HCT116 (cell line): ENCODE measurements around the gene PROK2. TPM values are rescaled to one million over a fixed set of nuclear protein-coding genes. Genes with fewer than 3 reads are reported as not detected.

Experiments used
- ATAC-seq: fragments of 200-7000 bp; cut with Tn5 transposase; 2 replicates; pipeline ENCODE4 v1.9.1; 2020; ENCODE audit warnings: mild to moderate bottlenecking, moderate library complexity
- BruUV-seq: library from RNA; stranded (reverse); fragments of 400-500 nt; replicated peaks from 2 replicates; lab custom pipeline; 2021; lab: Mats Ljungman, UMichigan
- CTCF ChIA-PET: fragments of 300-600 bp; sonication (Branson Sonifier 250); formaldehyde crosslinking; loops from one replicate; lab custom pipeline; 2021; ENCODE audit warnings: antibody characterized with exemption; lab: Charles Lee
- POLR2A ChIA-PET: fragments of 300-600, 350-600 bp; sonication (Branson Sonifier 250); formaldehyde crosslinking; loops from one replicate; lab custom pipeline; 2021; ENCODE audit warnings: antibody characterized with exemption; lab: Charles Lee
- RAD21 ChIA-PET, 2 experiments: fragments of 300-600 bp; sonication (Branson Sonifier 250); formaldehyde crosslinking; loops; one replicate each; lab custom pipeline; 2023; ENCODE audit warnings: low total read pairs in 2 of 2; ENCODE audit not compliant: uncharacterized antibody in 2 of 2, unreplicated experiment in 2 of 2, low non-redundant PET in 1 of 2; lab: Charles Lee
- DNase-seq: peaks from one replicate; pipeline ENCODE4 v3.0.0-alpha.2; 2010; ENCODE audit warnings: low read depth, low spot score
- H2AFZ ChIP-seq: fragments of 200-600 bp; shearing (Covaris generic), sonication (generic); 2 replicates; pipeline ENCODE4 v1.6.1; 2017; ENCODE audit warnings: low read depth, mixed run types, mixed read lengths, antibody characterized with exemption, low read length; ENCODE audit not compliant: poor library complexity, severe bottlenecking
- H3K27ac ChIP-seq: 2 replicates; pipeline ENCODE4 v1.5.1; 2012; ENCODE audit warnings: low read depth, low read length
- H3K27me3 ChIP-seq: fragments of 200-600 bp; sonication (generic); 2 replicates; pipeline ENCODE4 v1.6.1; 2016; ENCODE audit warnings: mixed run types, low read length, mixed read lengths; ENCODE audit not compliant: insufficient read depth
- H3K36me3 ChIP-seq, 2 experiments: fragments of 200-500 bp in 1 of 2; fragments of 200-600 bp in 1 of 2; sonication (Bioruptor generic) in 1 of 2; sonication (generic) in 1 of 2; 2 replicates each; pipeline versions ENCODE4 v1.5.1 to v1.6.1; 2014 to 2016; ENCODE audit warnings: low read length in 2 of 2, inconsistent platforms in 1 of 2, mixed read lengths in 1 of 2, mixed run types in 1 of 2; ENCODE audit not compliant: insufficient read depth in 2 of 2, control insufficient read depth in 1 of 2
- H3K4me1 ChIP-seq, 2 experiments: fragments of 200-600 bp in 1 of 2; sonication (generic) in 1 of 2; 2 replicates each; pipeline versions ENCODE4 v1.5.1 to v1.6.1; 2012 to 2017; ENCODE audit warnings: low read length in 2 of 2, inconsistent platforms in 1 of 2, mild to moderate bottlenecking in 1 of 2, mixed read lengths in 1 of 2, mixed run types in 1 of 2, moderate library complexity in 1 of 2; ENCODE audit not compliant: insufficient read depth in 2 of 2, control insufficient read depth in 1 of 2
- H3K4me2 ChIP-seq: fragments of 200-600 bp; sonication (generic); 2 replicates; pipeline ENCODE4 v1.6.1; 2017; ENCODE audit warnings: mixed run types, low read length, mixed read lengths
- H3K4me3 ChIP-seq, 2 experiments: fragments of 200-600 bp in 1 of 2; sonication (generic) in 1 of 2; replicated peaks in 1 of 2; 2 replicates each; pipeline ENCODE4 v1.5.1; 2011 to 2016; ENCODE audit warnings: low read length in 2 of 2, control low read depth in 1 of 2, low read depth in 1 of 2, mild to moderate bottlenecking in 1 of 2, mixed read lengths in 1 of 2, mixed run types in 1 of 2
- H3K79me2 ChIP-seq: fragments of 200-600 bp; sonication (generic); 2 replicates; pipeline ENCODE4 v1.6.1; 2017; ENCODE audit warnings: mild to moderate bottlenecking, mixed run types, low read length, moderate library complexity, mixed read lengths; ENCODE audit not compliant: insufficient read depth
- H3K9ac ChIP-seq: fragments of 200-600 bp; sonication (generic); 2 replicates; pipeline ENCODE4 v1.6.1; 2016; ENCODE audit warnings: low read length, mixed read lengths
- H3K9me2 ChIP-seq: fragments of 200-600 bp; sonication (generic), shearing (Covaris generic); 2 replicates; pipeline ENCODE4 v1.6.1; 2017; ENCODE audit warnings: mixed run types, mild to moderate bottlenecking, moderate library complexity; ENCODE audit not compliant: insufficient read depth
- H3K9me3 ChIP-seq, 2 experiments: fragments of 200-500 bp in 1 of 2; fragments of 200-600 bp in 1 of 2; sonication (Bioruptor generic) in 1 of 2; sonication (generic) in 1 of 2; 2 replicates each; pipeline ENCODE4 v1.6.1; 2014 to 2017; ENCODE audit warnings: low read length in 2 of 2, mixed read lengths in 2 of 2, inconsistent platforms in 1 of 2, low read depth in 1 of 2, mild to moderate bottlenecking in 1 of 2, mixed run types in 1 of 2, moderate library complexity in 1 of 2; ENCODE audit not compliant: control insufficient read depth in 1 of 2, insufficient read depth in 1 of 2
- H4K20me1 ChIP-seq: fragments of 200-600 bp; sonication (generic), shearing (Covaris generic); 2 replicates; pipeline ENCODE4 v1.6.1; 2017; ENCODE audit warnings: mixed run types, mild to moderate bottlenecking, moderate library complexity; ENCODE audit not compliant: insufficient read depth
- ATF3 ChIP-seq: IDR thresholded peaks from 2 replicates; pipeline ENCODE4 v1.6.1; 2012
- CBX3 ChIP-seq: IDR thresholded peaks from 2 replicates; pipeline ENCODE4 v1.6.1; 2012; ENCODE audit warnings: low read depth
- CEBPB ChIP-seq: IDR thresholded peaks from 2 replicates; pipeline ENCODE4 v1.6.1; 2012; ENCODE audit warnings: low read depth
- EGR1 ChIP-seq: IDR thresholded peaks from 2 replicates; pipeline ENCODE4 v1.6.1; 2012; ENCODE audit warnings: low read depth
- EZH2 ChIP-seq: fragments of 200-600 bp; sonication (generic); IDR thresholded peaks from 2 replicates; pipeline ENCODE4 v1.6.1; 2017; ENCODE audit warnings: antibody characterized with exemption, mixed run types
- EZH2phosphoT487 ChIP-seq: fragments of 200-600 bp; IDR thresholded peaks from 2 replicates; pipeline ENCODE4 v1.6.1; 2018; ENCODE audit warnings: antibody characterized with exemption, borderline replicate concordance
- FOSL1 ChIP-seq: IDR thresholded peaks from 2 replicates; pipeline ENCODE4 v1.6.1; 2012; ENCODE audit warnings: low read depth
- MAX ChIP-seq: IDR thresholded peaks from 2 replicates; pipeline ENCODE4 v1.6.1; 2012
- POLR2A ChIP-seq: IDR thresholded peaks from 2 replicates; pipeline ENCODE4 v1.7.0; 2011; ENCODE audit warnings: borderline replicate concordance; ENCODE audit not compliant: insufficient read depth, insufficient read length; ENCODE audit errors: extremely low read depth
- POLR2AphosphoS5 ChIP-seq: IDR thresholded peaks from 2 replicates; pipeline ENCODE4 v1.6.1; 2011; ENCODE audit warnings: mild to moderate bottlenecking, low read depth, low read length, moderate library complexity
- REST ChIP-seq: IDR thresholded peaks from 2 replicates; pipeline ENCODE4 v1.6.1; 2012; ENCODE audit warnings: low read depth
- SP1 ChIP-seq: IDR thresholded peaks from 2 replicates; pipeline ENCODE4 v1.6.1; 2012; ENCODE audit warnings: low read depth
- TCF7L2 ChIP-seq: IDR thresholded peaks from 2 replicates; pipeline ENCODE4 v1.7.0; 2011; ENCODE audit warnings: borderline replicate concordance, inconsistent platforms; ENCODE audit not compliant: insufficient read depth, insufficient read length; ENCODE audit errors: extremely low read depth
- ZBTB33 ChIP-seq: IDR thresholded peaks from 2 replicates; pipeline ENCODE4 v1.6.1; 2011; ENCODE audit warnings: mild to moderate bottlenecking, low read length, moderate library complexity; ENCODE audit not compliant: insufficient replicate concordance; ENCODE audit errors: extremely low read depth
- intact Hi-C: fragments of 100-400 bp; cut with micrococcal nuclease; formaldehyde crosslinking; loops from 2 replicates; pipeline ENCODE4 v1.10.0; 2022
- total RNA-seq: library from RNA; stranded (reverse); gene quantifications from one replicate; pipeline ENCODE4 v1.2.1, GENCODE V29; 2021; ENCODE audit not compliant: unreplicated experiment

The PROK2 gene
- total RNA-seq, 1 experiment from 2014 or later: not detected

GRCh38 chr3:71733319-71733718 lies 51.6 kb downstream of the PROK2 start (continued):
- TF ChIP-seq ZBTB33: no peak
- TF ChIP-seq EZH2phosphoT487: no peak
- no peak for TF ChIP-seq EZH2

GRCh38 chr3:71732637-71733036 lies 52.3 kb downstream of the PROK2 start:
- H3K9me3 ChIP-seq: no peaks in the 10 kb centered on the region
- H4K20me1 ChIP-seq: no peaks in the 10 kb centered on the region
- BruUV-seq: no TSS peak
- H3K36me3 ChIP-seq: no peaks in the 10 kb centered on the region
- ChIA-PET RAD21 (no interaction called here), CTCF (no interaction called here), POLR2A (no interaction called here)
- H3K27ac ChIP-seq: no peak overlapping the region
- TF ChIP-seq ATF3 (no peak), POLR2AphosphoS5 (no peak), FOSL1 (no peak), POLR2A (no peak), EZH2phosphoT487 (no peak), CEBPB (no peak), MAX (no peak), SP1 (no peak), REST (no peak), TCF7L2 (no peak), CBX3 (no peak), EGR1 (no peak)
- peaks cover 0 to 9% of the 10 kb centered on the region in 2 experiments; a peak in 3 of 4 replicates for H3K4me1 ChIP-seq
- intact Hi-C loops: loop anchor here (5.0 kb wide), 1 partner anchor 125 kb away; no protein-coding TSS in a partner anchor
- no peak overlapping the region for H3K4me3 ChIP-seq
- H3K9ac ChIP-seq: no peak overlapping the region
- DNase-seq: no peak
- H3K9me2 ChIP-seq: no peaks in the 10 kb centered on the region
- no peak overlapping the region for H3K4me2 ChIP-seq
- no peaks in the 10 kb centered on the region; the same call in 1 of the 2 replicates for H3K27me3 ChIP-seq
- H3K79me2 ChIP-seq: no peaks in the 10 kb centered on the region
- ATAC-seq: no peak
- H2AFZ ChIP-seq: no peak overlapping the region
